Panc1 (cell line): ENCODE results near the gene TIMM8A.

Experiments used
- CTCF ChIP-seq: fragments of 450-650 bp; IDR thresholded peaks from 2 replicates; pipeline ENCODE4 v1.5.1; 2017; ENCODE audit warnings: mild to moderate bottlenecking
- POLR2AphosphoS5 ChIP-seq: IDR thresholded peaks from 2 replicates; pipeline ENCODE4 v1.6.1; 2012; ENCODE audit warnings: mild to moderate bottlenecking, low read depth, low read length, moderate library complexity
- SIN3A ChIP-seq: IDR thresholded peaks from 2 replicates; pipeline ENCODE4 v1.6.1; 2012; ENCODE audit warnings: low read depth, mild to moderate bottlenecking, low read length, moderate library complexity, borderline replicate concordance; ENCODE audit not compliant: insufficient read depth
- TCF7L2 ChIP-seq: IDR thresholded peaks from 2 replicates; pipeline ENCODE4 v1.6.1; 2011; ENCODE audit warnings: mild to moderate bottlenecking, low read depth, low read length, inconsistent platforms
- TF ChIP-seq, protein P1 (sequence below), 2 experiments: IDR thresholded peaks; 2 replicates each; pipeline ENCODE4 v1.6.1; 2011 to 2012; ENCODE audit warnings: low read depth in 2 of 2, control low read depth in 1 of 2, low read length in 1 of 2, mild to moderate bottlenecking in 1 of 2, moderate library complexity in 1 of 2; ENCODE audit not compliant: insufficient read depth in 1 of 2

GRCh38 chrX:101388604-101389003 lies 40.1 kb upstream of the TIMM8A start:
- TF ChIP-seq CTCF, result no peak
- TF ChIP-seq, protein P1, sequence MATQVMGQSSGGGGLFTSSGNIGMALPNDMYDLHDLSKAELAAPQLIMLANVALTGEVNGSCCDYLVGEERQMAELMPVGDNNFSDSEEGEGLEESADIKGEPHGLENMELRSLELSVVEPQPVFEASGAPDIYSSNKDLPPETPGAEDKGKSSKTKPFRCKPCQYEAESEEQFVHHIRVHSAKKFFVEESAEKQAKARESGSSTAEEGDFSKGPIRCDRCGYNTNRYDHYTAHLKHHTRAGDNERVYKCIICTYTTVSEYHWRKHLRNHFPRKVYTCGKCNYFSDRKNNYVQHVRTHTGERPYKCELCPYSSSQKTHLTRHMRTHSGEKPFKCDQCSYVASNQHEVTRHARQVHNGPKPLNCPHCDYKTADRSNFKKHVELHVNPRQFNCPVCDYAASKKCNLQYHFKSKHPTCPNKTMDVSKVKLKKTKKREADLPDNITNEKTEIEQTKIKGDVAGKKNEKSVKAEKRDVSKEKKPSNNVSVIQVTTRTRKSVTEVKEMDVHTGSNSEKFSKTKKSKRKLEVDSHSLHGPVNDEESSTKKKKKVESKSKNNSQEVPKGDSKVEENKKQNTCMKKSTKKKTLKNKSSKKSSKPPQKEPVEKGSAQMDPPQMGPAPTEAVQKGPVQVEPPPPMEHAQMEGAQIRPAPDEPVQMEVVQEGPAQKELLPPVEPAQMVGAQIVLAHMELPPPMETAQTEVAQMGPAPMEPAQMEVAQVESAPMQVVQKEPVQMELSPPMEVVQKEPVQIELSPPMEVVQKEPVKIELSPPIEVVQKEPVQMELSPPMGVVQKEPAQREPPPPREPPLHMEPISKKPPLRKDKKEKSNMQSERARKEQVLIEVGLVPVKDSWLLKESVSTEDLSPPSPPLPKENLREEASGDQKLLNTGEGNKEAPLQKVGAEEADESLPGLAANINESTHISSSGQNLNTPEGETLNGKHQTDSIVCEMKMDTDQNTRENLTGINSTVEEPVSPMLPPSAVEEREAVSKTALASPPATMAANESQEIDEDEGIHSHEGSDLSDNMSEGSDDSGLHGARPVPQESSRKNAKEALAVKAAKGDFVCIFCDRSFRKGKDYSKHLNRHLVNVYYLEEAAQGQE (IDR thresholded peaks at IDR 0.05; ENCODE audit: insufficient read depth in 1 of 2, low read depth in 2 of 2, low read length in 1 of 2), result no peak
- TF ChIP-seq POLR2AphosphoS5, result no peak
- no peak for TF ChIP-seq TCF7L2
- no peak for TF ChIP-seq SIN3A
